NCI-H2029 treated with DMSO at 0.1 percent for 48 hours (cell line): Measurements from ENCODE around the gene STAG2.

Experiments
- DNase-seq: peaks from one replicate; lab custom pipeline; 2025; lab: John Stamatoyannopoulos, UW

The STAG2 gene

DNA sequence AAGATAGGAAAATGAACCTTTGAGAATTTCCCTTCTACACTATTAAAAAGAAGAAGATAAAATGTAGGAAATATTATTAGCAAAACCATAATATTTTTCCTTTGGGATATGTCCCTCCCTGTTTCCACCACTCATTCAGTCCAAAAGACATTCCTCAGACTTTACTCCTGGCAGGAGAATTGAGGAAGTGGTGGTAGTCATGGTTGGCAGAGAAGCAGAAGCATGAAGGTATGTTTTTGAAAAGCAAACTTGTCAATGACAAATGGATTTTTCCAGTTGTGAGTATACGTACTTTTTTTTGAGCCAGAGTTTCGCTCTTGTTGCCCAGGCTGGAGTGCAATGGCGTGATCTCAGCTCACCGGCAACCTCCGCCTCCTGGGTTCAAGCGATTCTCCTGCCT, 13.7 kb downstream of the STAG2 start:
- DNase-seq, result no peak

- no peak for DNase-seq
Observed at GRCh38 chrX:123976706-123977316, 15.3 kb downstream of the STAG2 start.

DNA sequence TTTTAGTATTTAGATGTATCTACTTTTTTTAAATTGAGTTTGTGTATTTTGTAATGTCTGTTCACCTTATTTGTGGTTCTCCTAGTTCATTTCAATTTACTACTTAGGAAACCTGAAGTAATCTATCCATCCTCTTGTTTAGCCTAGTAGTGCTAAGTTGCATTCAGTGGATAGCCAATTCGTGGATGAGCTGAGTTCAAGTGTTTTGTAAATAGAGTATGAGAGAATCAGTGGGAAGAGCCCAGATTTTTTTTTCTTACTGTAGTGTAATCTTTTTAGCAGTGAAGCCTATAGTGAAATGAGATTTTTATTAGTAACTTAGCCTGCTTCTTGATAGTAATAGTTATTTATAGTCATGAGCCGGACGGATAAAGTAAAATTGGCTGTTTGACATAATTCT, 21.7 kb downstream of the STAG2 start:
- peak; percentile 63 for DNase-seq

GRCh38 chrX:123986377-123986776, 24.9 kb downstream of the STAG2 start:
- no peak for DNase-seq

DNA sequence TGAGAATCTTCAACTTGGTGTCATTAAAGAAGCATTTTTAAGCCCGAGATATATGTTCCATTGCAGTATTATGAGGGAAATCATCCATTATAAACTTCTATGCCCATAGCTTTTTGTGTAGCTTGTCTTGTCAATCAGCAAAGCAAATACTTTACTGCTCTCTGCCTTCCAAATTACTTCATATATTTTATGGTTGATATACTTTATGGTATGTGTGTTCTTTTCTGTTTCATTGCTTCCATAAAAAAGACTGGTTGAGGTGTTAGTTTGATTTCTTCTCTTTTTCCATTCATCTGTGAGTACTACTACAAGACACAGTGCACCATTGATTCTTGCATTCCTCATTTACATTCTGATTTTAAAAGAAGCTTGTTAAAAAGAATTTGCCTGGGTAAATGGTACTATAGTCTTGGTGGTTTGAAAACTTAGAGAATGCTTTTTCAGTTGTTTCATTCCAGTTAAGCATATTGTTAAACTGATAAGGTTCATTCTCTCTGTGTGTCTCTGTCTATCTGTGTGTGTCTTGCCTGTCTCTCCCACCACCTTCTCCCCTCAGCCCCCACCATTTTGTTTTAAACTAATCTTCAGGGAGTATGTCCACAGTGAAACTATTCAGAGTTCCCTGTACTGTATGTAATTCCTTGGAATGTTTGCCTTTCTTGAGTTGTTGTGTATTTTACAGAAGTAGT, 27.1 kb downstream of the STAG2 start:
- no peak for DNase-seq

DNA sequence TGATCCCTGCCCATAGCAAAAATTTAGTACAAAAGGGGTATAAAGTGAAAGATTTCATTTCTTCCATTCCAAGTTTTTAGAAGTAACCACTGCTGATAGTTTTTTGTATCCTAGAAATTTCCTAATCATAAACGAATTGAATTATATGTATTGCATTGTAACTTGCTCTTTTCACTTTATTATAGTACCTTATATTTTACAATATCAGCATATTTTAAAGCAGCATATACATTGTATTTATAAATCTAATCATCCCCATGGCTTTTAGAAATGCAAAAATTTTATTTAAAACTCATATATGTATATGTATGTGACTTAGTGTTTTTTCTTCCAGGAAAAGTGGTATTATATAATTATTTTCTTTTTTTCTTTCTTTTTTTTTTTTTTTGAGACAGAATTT, 27.7 kb downstream of the STAG2 start:
- DNase-seq, result no peak

GRCh38 chrX:123990169-123990568, 28.7 kb downstream of the STAG2 start:
- DNase-seq, result no peak

DNA sequence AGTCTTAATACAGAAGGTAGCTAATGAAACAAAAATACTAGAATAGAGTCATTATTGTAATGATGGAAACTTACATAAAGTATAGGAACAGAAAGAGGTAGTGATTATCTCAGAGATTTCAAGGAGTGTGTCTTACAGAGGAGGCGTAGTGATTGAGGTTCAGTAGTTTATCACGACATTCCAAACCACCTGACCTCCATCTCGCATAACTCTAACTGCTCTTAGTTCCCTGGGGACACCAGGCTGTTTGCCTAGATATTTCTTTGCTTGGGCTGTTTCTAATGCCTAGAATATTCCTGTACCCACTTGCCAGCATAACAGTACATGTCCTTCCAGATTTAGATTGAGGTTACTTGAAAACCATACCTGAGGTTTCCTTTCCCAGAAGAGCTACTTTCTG, 29.1 kb downstream of the STAG2 start:
- no peak for DNase-seq

DNA sequence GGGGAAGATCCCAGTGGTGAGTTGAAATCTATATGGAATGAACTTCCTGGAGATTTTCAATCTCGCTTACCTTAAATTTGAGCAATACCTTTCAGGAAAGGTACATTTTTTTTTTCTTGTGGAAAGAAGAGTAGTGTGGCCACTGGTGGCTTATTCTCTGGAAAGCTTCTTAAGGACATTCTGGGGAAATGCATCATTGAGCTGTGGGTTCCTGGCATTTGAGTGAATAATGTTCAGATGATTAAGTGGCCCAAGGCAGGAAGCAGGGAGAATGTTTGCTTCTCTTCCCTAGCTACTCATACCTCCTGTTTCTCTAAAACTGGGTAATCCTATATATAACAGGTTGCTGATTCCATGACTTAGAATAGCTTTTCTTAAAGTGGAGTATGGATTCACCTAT, 31.8 kb downstream of the STAG2 start:
- no peak for DNase-seq

- no peak for DNase-seq
Observed at GRCh38 chrX:123993904-123994635, 32.6 kb downstream of the STAG2 start.

DNA sequence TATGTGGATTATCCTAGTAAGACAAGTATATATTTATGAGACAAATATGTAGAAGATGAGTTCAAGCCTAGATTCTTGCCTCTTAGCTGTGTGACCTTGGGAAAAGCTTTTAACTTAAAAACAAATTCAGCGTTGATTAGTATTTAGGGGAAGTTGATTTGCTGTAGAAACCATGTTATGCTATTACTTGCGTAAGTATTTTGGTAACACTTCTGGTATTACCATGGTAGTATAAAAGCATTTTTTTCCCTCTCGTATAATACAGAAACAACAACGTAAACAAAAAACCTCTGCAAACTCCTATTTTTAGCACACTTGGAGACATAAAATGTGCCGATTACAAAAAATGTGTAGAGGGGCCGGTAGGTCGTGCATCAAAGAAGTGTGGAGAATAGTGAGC, 33.2 kb downstream of the STAG2 start:
- DNase-seq, result no peak

GRCh38 chrX:124001581-124001980, 40.1 kb downstream of the STAG2 start:
- no peak for DNase-seq

GRCh38 chrX:124005228-124005627, 43.7 kb downstream of the STAG2 start:
- DNase-seq, result no peak

DNA sequence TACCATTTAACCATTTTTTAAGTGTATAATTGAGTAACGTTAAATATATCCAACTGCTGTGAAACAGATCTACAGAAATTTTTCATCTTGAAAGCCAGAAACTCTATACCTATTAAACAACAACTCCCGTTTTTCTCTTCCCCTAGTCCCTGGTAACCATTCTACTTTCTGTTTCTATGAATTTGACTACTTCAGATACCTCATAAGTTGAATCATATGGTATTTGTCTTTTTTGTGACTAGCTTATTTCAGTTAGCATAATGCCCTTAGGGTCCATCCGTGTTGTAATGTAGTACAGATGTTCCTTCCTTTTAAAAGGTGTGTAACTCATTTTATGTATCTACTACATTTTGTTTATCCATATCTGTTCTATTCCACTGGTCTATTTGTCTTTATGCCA, 48.7 kb downstream of the STAG2 start:
- DNase-seq, result no peak

DNA sequence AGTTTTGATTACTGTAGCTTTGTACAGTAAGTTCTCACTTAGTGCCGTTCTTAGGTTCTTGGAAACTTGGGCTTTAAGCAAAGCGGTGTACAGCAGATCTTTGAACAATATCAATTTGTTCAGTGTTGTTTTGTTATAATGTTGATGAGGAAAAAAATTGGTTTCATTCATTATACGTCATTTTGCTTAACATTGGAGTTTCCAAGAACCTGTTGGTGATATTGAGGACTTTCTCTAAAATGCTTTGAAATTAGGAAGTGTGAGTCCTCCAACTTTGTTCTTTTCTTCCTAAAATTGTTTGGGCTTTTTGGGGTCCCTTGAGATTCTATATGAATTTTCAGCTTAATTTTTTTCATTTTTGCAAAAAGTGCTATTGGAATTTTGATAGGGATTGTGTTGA, 49.1 kb downstream of the STAG2 start:
- no peak for DNase-seq

DNA sequence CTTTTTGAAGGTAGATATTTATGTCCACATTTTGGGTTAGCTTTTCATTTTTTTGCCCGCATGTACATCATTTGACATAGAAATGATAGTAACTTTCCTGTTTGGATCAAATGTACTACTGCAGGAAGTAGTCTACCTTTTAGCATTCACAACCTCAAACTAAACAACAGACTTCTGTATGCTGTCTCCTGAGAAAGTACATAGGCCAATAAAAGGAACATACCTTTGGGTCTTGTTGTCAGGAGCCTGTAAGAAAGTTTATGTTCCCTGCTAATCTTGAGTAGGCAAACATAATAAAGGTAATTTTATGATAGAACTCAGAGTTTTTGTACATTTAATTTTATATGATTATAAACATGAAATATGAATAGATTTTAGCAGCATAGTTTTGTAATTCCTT, 54.2 kb downstream of the STAG2 start:
- DNase-seq, result no peak

DNA sequence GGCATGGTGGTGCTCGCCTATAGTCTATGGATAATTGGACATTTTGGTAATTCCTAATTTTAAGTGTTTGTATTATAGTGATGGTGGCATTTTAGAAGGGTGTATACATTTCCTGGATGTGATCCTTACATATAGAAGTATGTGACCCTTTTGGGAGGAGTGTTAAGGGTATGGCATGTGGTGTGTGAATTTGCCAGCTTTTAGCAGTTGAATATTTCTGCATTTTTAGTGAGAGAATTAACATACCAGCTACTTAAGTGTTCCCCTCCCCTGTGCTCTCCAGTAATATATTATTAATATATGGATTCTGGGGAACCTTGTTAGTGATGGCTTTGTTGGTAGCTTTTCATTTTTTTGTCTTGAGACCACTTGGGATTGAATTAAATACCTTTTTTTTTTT, 55.3 kb downstream of the STAG2 start:
- no peak for DNase-seq

- DNase-seq, result no peak
Observed at GRCh38 chrX:124018023-124018422, 56.5 kb downstream of the STAG2 start.

DNA sequence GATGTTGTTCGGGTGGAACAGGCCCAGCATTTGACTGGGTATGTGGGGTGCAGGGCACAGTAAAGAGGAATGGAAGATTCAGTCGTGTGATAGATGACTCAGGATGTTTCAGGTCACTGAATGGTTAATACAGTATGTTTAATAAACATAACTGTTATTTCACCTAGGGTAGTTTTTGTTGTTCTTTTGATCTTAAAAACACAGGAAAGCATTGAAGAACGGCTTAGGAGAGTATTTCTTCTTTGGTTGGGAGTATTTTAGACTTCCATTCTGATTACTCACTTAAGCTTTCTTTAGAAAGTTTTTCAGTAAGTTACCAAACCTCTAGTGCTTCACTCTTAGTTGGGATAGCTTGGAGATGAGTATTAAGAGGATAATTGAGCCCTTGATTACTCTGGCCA, 62.3 kb downstream of the STAG2 start:
- DNase-seq, result no peak

DNA sequence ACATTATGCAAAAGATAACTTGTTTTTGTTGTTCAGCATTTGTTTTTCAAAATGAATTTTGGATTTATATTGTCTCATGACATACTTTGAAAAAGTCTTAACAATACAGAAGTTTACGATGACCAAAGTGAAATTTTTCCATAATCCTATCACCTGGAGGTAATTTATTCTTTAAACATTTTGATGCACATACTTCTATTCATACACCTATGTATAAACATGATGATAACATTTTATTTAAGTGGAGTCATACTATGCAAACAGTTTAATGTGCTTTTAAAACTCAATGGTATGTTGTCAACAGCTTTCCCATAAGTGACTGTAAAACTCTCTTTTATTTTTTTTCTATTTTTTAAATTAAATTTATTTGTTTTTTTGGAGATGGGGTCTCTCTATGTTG, 65.0 kb downstream of the STAG2 start:
- DNase-seq, result no peak

DNA sequence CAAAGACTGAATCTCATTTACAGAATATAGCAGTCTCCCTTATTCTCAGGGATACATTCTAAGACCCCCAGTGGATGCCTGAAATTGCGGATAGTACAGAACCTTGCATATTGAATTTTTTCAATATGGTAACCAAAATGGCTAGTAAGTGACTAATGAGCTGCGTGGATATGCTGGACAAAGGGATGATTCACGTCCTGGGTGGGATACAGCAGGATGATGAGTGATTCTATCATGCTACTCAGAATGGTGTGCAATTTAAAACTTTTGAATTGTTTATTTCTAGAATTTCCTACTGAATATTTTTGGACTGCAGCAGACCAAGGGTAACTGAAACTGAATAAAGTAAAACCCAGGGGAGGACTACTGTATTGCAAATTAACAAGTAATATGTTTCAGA, 66.7 kb downstream of the STAG2 start:
- no peak for DNase-seq

GRCh38 chrX:124030520-124030919, 69.0 kb downstream of the STAG2 start:
- no peak for DNase-seq

- DNase-seq, result no peak
Observed at GRCh38 chrX:124033821-124034220, 72.3 kb downstream of the STAG2 start.

DNA sequence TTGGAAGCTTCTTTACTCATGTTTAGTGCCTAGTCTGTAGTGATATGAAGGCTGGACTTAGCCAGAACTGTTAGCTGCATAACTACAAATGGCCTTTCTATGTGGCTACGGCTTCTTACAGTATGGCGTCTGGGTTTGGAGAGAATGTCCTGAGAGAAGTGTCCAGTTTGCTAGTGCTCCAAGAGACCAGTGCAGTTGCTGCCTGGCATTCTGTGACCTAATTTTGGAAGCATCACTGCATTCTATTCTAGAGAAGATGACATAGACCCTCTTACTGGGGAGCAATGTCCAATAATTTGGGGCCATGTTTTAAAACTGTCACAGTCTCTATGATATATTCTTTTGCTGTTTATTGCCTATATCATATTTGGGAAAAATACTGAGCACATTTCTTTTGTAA, 74.2 kb downstream of the STAG2 start:
- no peak for DNase-seq
